Erythroblast (primary cell): Measurements from ENCODE around the gene PRICKLE2.

Experiments
- GATA1 ChIP-seq: IDR thresholded peaks from 2 replicates; pipeline ENCODE4 v1.6.1; 2011; ENCODE audit warnings: low read depth, mild to moderate bottlenecking, control low read depth, low read length, moderate library complexity
- POLR2A ChIP-seq: IDR thresholded peaks from 2 replicates; pipeline ENCODE4 v1.6.1; 2011; ENCODE audit warnings: mild to moderate bottlenecking, low read length

- TF ChIP-seq POLR2A (no peak), GATA1 (no peak)
These were observed 22.1 kb downstream of the PRICKLE2 start for GRCh38 chr3:64203216-64203615.
